ENCODE data around the gene THOC1. TPM values are rescaled to one million over a fixed set of nuclear protein-coding genes. Genes with fewer than 3 reads are reported as not detected.

The THOC1 gene
- total RNA-seq, 1 donor from 2014 or later = 31.1 TPM

DNA sequence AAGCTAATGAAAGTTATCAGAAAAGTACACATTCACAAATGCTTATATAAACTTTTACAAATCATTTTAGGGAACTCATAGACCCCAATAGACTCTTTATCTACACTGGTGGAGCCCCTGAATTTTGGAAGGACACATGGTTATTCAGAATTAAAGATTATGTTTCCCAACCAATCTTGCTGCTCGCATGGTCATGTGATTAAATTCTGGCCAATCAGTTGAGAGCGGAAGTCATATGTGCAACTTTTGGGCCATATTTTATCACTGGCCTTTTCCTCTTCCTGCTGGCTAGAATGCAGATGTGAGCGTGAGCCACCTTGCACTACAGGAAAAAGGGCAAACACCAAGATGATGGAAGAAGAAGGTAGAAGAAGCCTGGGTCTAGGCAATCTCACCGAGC, 19.8 kb downstream of the THOC1 start:
- TF ChIP-seq, protein P1, sequence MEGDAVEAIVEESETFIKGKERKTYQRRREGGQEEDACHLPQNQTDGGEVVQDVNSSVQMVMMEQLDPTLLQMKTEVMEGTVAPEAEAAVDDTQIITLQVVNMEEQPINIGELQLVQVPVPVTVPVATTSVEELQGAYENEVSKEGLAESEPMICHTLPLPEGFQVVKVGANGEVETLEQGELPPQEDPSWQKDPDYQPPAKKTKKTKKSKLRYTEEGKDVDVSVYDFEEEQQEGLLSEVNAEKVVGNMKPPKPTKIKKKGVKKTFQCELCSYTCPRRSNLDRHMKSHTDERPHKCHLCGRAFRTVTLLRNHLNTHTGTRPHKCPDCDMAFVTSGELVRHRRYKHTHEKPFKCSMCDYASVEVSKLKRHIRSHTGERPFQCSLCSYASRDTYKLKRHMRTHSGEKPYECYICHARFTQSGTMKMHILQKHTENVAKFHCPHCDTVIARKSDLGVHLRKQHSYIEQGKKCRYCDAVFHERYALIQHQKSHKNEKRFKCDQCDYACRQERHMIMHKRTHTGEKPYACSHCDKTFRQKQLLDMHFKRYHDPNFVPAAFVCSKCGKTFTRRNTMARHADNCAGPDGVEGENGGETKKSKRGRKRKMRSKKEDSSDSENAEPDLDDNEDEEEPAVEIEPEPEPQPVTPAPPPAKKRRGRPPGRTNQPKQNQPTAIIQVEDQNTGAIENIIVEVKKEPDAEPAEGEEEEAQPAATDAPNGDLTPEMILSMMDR (IDR thresholded peaks at IDR 0.05) = no peak
- Histone ChIP-seq H3K9me3 (no peaks in the 10 kb centered on the region), H3K4me3 (no peak overlapping the region), H3K27me3 (no peaks in the 10 kb centered on the region), H3K27ac (no peak overlapping the region), H3K4me1 (no peaks in the 10 kb centered on the region), H3K36me3 (peaks cover 87% of the 10 kb centered on the region)
- DNase-seq (no peak), ATAC-seq (no peak)
- intact Hi-C loops (cut with DNase I) = no loop called here

DNA sequence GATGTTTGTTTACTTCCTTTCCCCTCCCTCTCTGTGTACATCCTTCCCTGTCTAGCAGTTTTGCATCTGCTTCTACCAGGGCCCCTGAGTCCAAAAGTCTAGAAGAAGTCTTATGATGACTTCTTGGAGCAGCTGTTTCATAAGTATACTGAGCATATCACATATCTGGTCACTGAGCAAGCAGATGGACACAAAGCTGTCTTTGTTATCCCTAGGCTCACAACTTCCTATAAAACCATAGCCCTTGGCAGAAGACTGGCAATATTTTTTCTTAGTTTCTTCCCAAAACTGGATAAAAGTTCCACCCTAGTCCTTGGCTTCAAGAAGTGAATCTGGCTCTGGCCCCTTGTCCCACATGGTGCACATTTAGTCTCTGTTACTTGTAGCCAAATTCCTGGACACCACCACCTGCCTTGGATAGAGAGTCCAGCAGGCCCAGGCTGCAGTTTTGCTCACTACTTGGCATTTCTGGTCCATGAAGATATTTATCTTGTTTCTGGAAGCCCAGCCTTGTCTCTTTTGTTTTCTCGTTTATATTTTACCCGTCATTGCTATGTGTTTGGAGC, 22.5 kb downstream of the THOC1 start:
- TF ChIP-seq, protein P1 (IDR thresholded peaks at IDR 0.05) = no peak
- Histone ChIP-seq H3K27me3 (no peaks in the 10 kb centered on the region), H3K36me3 (peaks cover 83% of the 10 kb centered on the region), H3K4me3 (no peak overlapping the region), H3K4me1 (no peaks in the 10 kb centered on the region), H3K9me3 (no peaks in the 10 kb centered on the region), H3K27ac (no peak overlapping the region)
- intact Hi-C loops (cut with DNase I) = no loop called here
- ATAC-seq (no peak), DNase-seq (no peak)

DNA sequence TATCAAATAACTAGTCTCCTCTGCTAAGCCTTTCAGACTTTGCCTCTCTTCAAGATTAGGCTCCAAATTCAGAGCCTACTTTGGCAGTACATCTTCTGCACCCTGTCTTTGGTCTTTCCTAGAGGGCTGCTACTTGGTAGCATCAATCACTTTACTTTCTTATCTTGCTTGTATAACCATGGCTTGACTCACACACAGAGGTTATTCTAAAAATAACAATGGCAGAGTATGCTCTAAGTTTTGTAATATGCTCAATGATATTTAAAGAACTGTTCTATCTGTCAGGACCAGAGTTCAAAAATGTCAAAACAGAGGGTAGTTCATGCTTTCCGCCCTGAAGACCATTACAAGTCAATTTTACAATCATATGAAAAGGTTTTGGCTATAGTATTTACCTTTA, 27.7 kb downstream of the THOC1 start:
- Histone ChIP-seq H3K4me3 (no peak overlapping the region), H3K9me3 (no peaks in the 10 kb centered on the region), H3K4me1 (no peaks in the 10 kb centered on the region), H3K27ac (no peak overlapping the region), H3K36me3 (peaks cover 45% of the 10 kb centered on the region), H3K27me3 (no peaks in the 10 kb centered on the region)
- ATAC-seq = no peak
- no peak for DNase-seq
- TF ChIP-seq, protein P1 (IDR thresholded peaks at IDR 0.05) = no peak
- intact Hi-C loops (cut with DNase I) = no loop called here

DNA sequence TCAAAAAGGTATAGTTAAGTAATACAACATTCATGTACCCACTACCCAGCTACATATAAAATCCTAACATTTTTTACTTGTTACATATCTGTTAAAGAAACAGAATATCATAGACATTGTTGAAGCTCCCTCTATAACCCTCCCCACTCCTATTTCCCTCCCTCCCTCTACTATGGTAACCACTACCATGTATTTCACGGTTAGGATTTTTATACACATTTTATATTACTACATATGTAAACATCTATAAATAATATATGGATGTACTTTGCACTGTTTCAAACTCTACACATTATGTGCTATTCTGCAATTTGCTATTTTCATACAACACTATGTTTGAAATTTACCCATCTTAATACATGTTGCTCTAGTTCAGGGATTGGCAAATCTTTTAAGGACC, 36.3 kb downstream of the THOC1 start:
- H3K4me3 ChIP-seq = no peak overlapping the region
- H3K36me3 ChIP-seq = peaks cover 6% of the 10 kb centered on the region
- ATAC-seq (no peak), DNase-seq (no peak)
- TF ChIP-seq, protein P1 (IDR thresholded peaks at IDR 0.05) = no peak
- no peaks in the 10 kb centered on the region for H3K4me1 ChIP-seq
- H3K9me3 ChIP-seq = no peaks in the 10 kb centered on the region
- no peaks in the 10 kb centered on the region for H3K27me3 ChIP-seq
- intact Hi-C loops (cut with DNase I) = no loop called here
- H3K27ac ChIP-seq = no peak overlapping the region

DNA sequence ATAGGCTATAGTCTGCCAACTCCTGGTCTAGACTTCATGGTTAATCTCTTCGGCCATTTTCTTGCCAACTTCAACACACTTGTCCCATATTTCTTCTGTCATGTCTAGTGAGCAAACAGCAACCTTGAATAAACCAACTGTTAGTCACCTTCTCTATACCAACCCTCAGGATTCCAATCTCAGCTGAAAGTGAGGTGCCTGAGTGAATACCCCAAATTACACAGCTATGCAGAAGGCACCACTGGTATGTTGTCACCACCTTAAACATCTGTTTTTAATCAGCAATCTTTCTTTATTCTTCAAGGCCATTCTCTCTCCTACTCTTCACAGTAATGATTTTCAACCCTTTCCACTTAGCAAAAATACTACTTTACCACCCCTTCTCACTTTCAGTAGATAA, 39.3 kb downstream of the THOC1 start:
- ATAC-seq (no peak), DNase-seq (no peak)
- no peaks in the 10 kb centered on the region for H3K4me1 ChIP-seq
- no peak overlapping the region for H3K27ac ChIP-seq
- H3K9me3 ChIP-seq = no peaks in the 10 kb centered on the region
- H3K36me3 ChIP-seq = peaks cover 35% of the 10 kb centered on the region
- no peaks in the 10 kb centered on the region for H3K27me3 ChIP-seq
- no peak overlapping the region for H3K4me3 ChIP-seq
- TF ChIP-seq, protein P1 (IDR thresholded peaks at IDR 0.05) = no peak
- intact Hi-C loops (cut with DNase I) = no loop called here

DNA sequence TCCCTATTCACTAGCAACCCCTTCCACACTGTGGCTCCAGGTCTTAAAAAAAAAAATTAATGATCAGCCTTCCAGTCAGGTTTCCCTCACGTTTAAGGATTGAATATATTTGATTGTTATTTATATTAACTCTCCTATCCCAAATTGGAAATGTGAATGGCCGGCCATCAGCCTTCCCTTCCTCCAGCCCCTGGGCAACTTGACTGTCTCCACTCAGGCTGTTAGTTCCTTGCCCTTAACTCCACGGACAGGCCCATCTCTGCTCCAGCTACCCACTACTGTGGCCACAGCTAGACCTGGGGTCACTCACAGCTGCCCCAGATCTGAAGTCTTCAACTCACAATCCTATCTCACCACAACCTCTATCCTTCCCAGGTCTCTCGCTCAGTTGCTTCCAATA, 39.9 kb downstream of the THOC1 start:
- no peaks in the 10 kb centered on the region for H3K27me3 ChIP-seq
- TF ChIP-seq, protein P1 (IDR thresholded peaks at IDR 0.05) = no peak
- ATAC-seq (no peak), DNase-seq (no peak)
- no peaks in the 10 kb centered on the region for H3K9me3 ChIP-seq
- no peak overlapping the region for H3K27ac ChIP-seq
- intact Hi-C loops (cut with DNase I) = no loop called here
- H3K4me1 ChIP-seq = no peaks in the 10 kb centered on the region
- no peak overlapping the region for H3K4me3 ChIP-seq
- H3K36me3 ChIP-seq = peaks cover 42% of the 10 kb centered on the region
